Trophoblast cell (in vitro differentiated cells and primary cell): ENCODE measurements around the gene CACNA1C.

Experiments
- DNase-seq, 2 donors: peaks; one replicate each; pipeline ENCODE4 v3.0.0-alpha.2; 2016
- H2AFZ ChIP-seq: 2 replicates; pipeline ENCODE4 v1.6.1; 2013; ENCODE audit warnings: low read length, moderate library complexity, mild to moderate bottlenecking; ENCODE audit not compliant: insufficient read depth, poor library complexity
- H2AK5ac ChIP-seq: 2 replicates; pipeline ENCODE4 v1.6.1; 2013; ENCODE audit warnings: mild to moderate bottlenecking, low read length
- H2BK120ac ChIP-seq: 2 replicates; pipeline ENCODE4 v1.6.1; 2013; ENCODE audit warnings: low read length, mild to moderate bottlenecking, moderate library complexity; ENCODE audit not compliant: insufficient read depth, poor library complexity
- H2BK12ac ChIP-seq: 2 replicates; pipeline ENCODE4 v1.6.1; 2013; ENCODE audit warnings: mild to moderate bottlenecking, low read length, moderate library complexity
- H2BK5ac ChIP-seq: 2 replicates; pipeline ENCODE4 v1.6.1; 2013; ENCODE audit warnings: low read length, low read depth, moderate library complexity, mild to moderate bottlenecking; ENCODE audit not compliant: poor library complexity
- H3K14ac ChIP-seq: 2 replicates; pipeline ENCODE4 v1.6.1; 2013; ENCODE audit warnings: mild to moderate bottlenecking, low read length
- H3K18ac ChIP-seq: 2 replicates; pipeline ENCODE4 v1.6.1; 2013; ENCODE audit warnings: mild to moderate bottlenecking, low read length
- H3K23ac ChIP-seq: 2 replicates; pipeline ENCODE4 v1.6.1; 2013; ENCODE audit warnings: low read length
- H3K27ac ChIP-seq: 2 replicates; pipeline ENCODE4 v1.5.1; 2013; ENCODE audit warnings: low read depth, mild to moderate bottlenecking, inconsistent platforms, low read length, moderate library complexity
- H3K27me3 ChIP-seq: 2 replicates; pipeline ENCODE4 v1.6.1; 2013; ENCODE audit warnings: inconsistent platforms, mild to moderate bottlenecking, low read length, moderate library complexity; ENCODE audit not compliant: insufficient read depth
- H3K36me3 ChIP-seq, 2 experiments: 1 replicate in 1 of 2; 2 replicates in 1 of 2; pipeline ENCODE4 v1.6.1; 2013; ENCODE audit warnings: low read length in 2 of 2, mild to moderate bottlenecking in 2 of 2, moderate library complexity in 1 of 2; ENCODE audit not compliant: insufficient read depth in 2 of 2, control insufficient read depth in 1 of 2
- H3K4ac ChIP-seq: 2 replicates; pipeline ENCODE4 v1.6.1; 2013; ENCODE audit warnings: low read depth, mild to moderate bottlenecking, low read length, moderate library complexity
- H3K4me1 ChIP-seq, 2 experiments: 1 replicate in 1 of 2; 2 replicates in 1 of 2; pipeline ENCODE4 v1.6.1; 2013; ENCODE audit warnings: low read length in 2 of 2, mild to moderate bottlenecking in 2 of 2, moderate library complexity in 1 of 2; ENCODE audit not compliant: insufficient read depth in 2 of 2, control insufficient read depth in 1 of 2
- H3K4me2 ChIP-seq: 2 replicates; pipeline ENCODE4 v1.6.1; 2013; ENCODE audit warnings: inconsistent platforms, mild to moderate bottlenecking, low read length, moderate library complexity
- H3K4me3 ChIP-seq: 2 replicates; pipeline ENCODE4 v1.5.1; 2013; ENCODE audit warnings: mild to moderate bottlenecking, low read depth, low read length, inconsistent platforms
- H3K79me1 ChIP-seq: one replicate; pipeline ENCODE4 v1.6.1; 2013; ENCODE audit warnings: low read length
- H3K79me2 ChIP-seq: 2 replicates; pipeline ENCODE4 v1.6.1; 2013; ENCODE audit warnings: low read length, mild to moderate bottlenecking; ENCODE audit not compliant: control insufficient read depth, insufficient read depth, poor library complexity
- H3K9ac ChIP-seq: 2 replicates; pipeline ENCODE4 v1.6.1; 2013; ENCODE audit warnings: mild to moderate bottlenecking, low read length
- H3K9me3 ChIP-seq: 2 replicates; pipeline ENCODE4 v1.6.1; 2013; ENCODE audit warnings: low read depth, mild to moderate bottlenecking, control low read depth, inconsistent platforms, low read length; ENCODE audit not compliant: insufficient read depth
- H4K12ac ChIP-seq: 2 replicates; pipeline ENCODE4 v1.6.1; 2013; ENCODE audit warnings: low read depth, mild to moderate bottlenecking, low read length, moderate library complexity
- H4K8ac ChIP-seq: 2 replicates; pipeline ENCODE4 v1.6.1; 2013; ENCODE audit warnings: low read depth, mild to moderate bottlenecking, low read length, moderate library complexity
- H4K91ac ChIP-seq: one replicate; pipeline ENCODE4 v1.6.1; 2013; ENCODE audit warnings: low read depth, mild to moderate bottlenecking, low read length, moderate library complexity
- WGBS: extraction: QIAGEN DNeasy Blood & Tissue Kit; methylation state at CpG from one replicate; pipeline ENCODE4 v1.1.7; 2013; ENCODE audit warnings: missing lambda C conversion rate; ENCODE audit not compliant: insufficient read length, insufficient coverage; ENCODE audit errors: extremely low coverage; 5-methylcytosine and 5-hydroxymethylcytosine counted together

CACNA1C gene

GRCh38 chr12:2147335-2147734 is 94.5 kb downstream of the CACNA1C start:
- Histone ChIP-seq H3K9ac (no peak overlapping the region), H3K79me2 (no peaks in the 10 kb centered on the region), H3K18ac (no peak overlapping the region), H3K23ac (no peak overlapping the region), H2BK120ac (no peak overlapping the region), H3K4me1 (peaks cover 0 to 2% of the 10 kb centered on the region in 2 experiments), H3K4me2 (no peak overlapping the region), H4K91ac (no peak overlapping the region), H3K36me3 (peaks cover 0 to 2% of the 10 kb centered on the region in 2 experiments), H3K79me1 (no peaks in the 10 kb centered on the region), H3K9me3 (no peaks in the 10 kb centered on the region), H2AK5ac (no peak overlapping the region), H2BK5ac (no peak overlapping the region), H4K12ac (no peak overlapping the region), H3K27ac (no peak overlapping the region), H3K4ac (no peak overlapping the region), H2AFZ (no peak overlapping the region), H3K14ac (no peak overlapping the region), H3K4me3 (no peak overlapping the region), H2BK12ac (no peak overlapping the region), H3K27me3 (no peaks in the 10 kb centered on the region), H4K8ac (no peak overlapping the region)
- 100% methylated on average over 1 of the region's 1 CpG for WGBS
- DNase-seq: no peak

- H3K4me1 ChIP-seq: peaks cover 0 to 2% of the 10 kb centered on the region in 2 experiments
- no peak overlapping the region for H4K8ac ChIP-seq
- H3K4me2 ChIP-seq: no peak overlapping the region
- no peaks in the 10 kb centered on the region for H3K27me3 ChIP-seq
- H3K4me3 ChIP-seq: no peak overlapping the region
- no peak overlapping the region for H2BK5ac ChIP-seq
- no peak overlapping the region for H3K27ac ChIP-seq
- no peaks in the 10 kb centered on the region for H3K79me1 ChIP-seq
- no CpG with 5 or more reads among the region's 3 CpGs for WGBS
- H3K23ac ChIP-seq: no peak overlapping the region
- no peaks in the 10 kb centered on the region for H3K9me3 ChIP-seq
- no peak overlapping the region for H2BK12ac ChIP-seq
- H3K36me3 ChIP-seq: peaks cover 0 to 2% of the 10 kb centered on the region in 2 experiments
- no peak overlapping the region for H2AFZ ChIP-seq
- no peaks in the 10 kb centered on the region for H3K79me2 ChIP-seq
- no peak for DNase-seq
- H2BK120ac ChIP-seq: no peak overlapping the region
- no peak overlapping the region for H3K14ac ChIP-seq
- H4K91ac ChIP-seq: no peak overlapping the region
- H3K4ac ChIP-seq: no peak overlapping the region
- no peak overlapping the region for H3K9ac ChIP-seq
- no peak overlapping the region for H2AK5ac ChIP-seq
- no peak overlapping the region for H4K12ac ChIP-seq
- H3K18ac ChIP-seq: no peak overlapping the region
Observed at GRCh38 chr12:2149091-2149490, 96.3 kb downstream of the CACNA1C start.

- no peak overlapping the region for H3K4me2 ChIP-seq
- no peak overlapping the region for H3K23ac ChIP-seq
- H3K4me3 ChIP-seq: no peak overlapping the region
- H3K14ac ChIP-seq: no peak overlapping the region
- no peak overlapping the region for H4K91ac ChIP-seq
- H2BK5ac ChIP-seq: no peak overlapping the region
- H3K27me3 ChIP-seq: no peaks in the 10 kb centered on the region
- H2BK12ac ChIP-seq: no peak overlapping the region
- H4K8ac ChIP-seq: no peak overlapping the region
- no peak overlapping the region for H2AK5ac ChIP-seq
- H2AFZ ChIP-seq: no peak overlapping the region
- H2BK120ac ChIP-seq: no peak overlapping the region
- DNase-seq: no peak
- H3K36me3 ChIP-seq: peaks cover 0 to 4% of the 10 kb centered on the region in 2 experiments
- no peaks in the 10 kb centered on the region for H3K9me3 ChIP-seq
- no peaks in the 10 kb centered on the region for H3K79me2 ChIP-seq
- H4K12ac ChIP-seq: no peak overlapping the region
- no CpG with 5 or more reads among the region's 3 CpGs for WGBS
- H3K4me1 ChIP-seq: peaks cover 0 to 2% of the 10 kb centered on the region in 2 experiments
- H3K27ac ChIP-seq: no peak overlapping the region
- H3K79me1 ChIP-seq: no peaks in the 10 kb centered on the region
- no peak overlapping the region for H3K18ac ChIP-seq
- H3K9ac ChIP-seq: no peak overlapping the region
- no peak overlapping the region for H3K4ac ChIP-seq
Observed at GRCh38 chr12:2150833-2151232, 98.0 kb downstream of the CACNA1C start.

GRCh38 chr12:2151391-2151790 is 98.6 kb downstream of the CACNA1C start:
- Histone ChIP-seq H3K36me3 (peaks cover 0 to 4% of the 10 kb centered on the region in 2 experiments), H3K4ac (no peak overlapping the region), H3K79me2 (no peaks in the 10 kb centered on the region), H3K4me1 (peaks cover 0 to 2% of the 10 kb centered on the region in 2 experiments), H3K18ac (no peak overlapping the region), H3K9me3 (no peaks in the 10 kb centered on the region), H2BK120ac (no peak overlapping the region), H3K4me3 (no peak overlapping the region), H3K9ac (no peak overlapping the region), H3K27ac (no peak overlapping the region), H3K23ac (no peak overlapping the region), H2BK12ac (no peak overlapping the region), H2BK5ac (no peak overlapping the region), H4K8ac (no peak overlapping the region), H2AFZ (no peak overlapping the region), H3K27me3 (no peaks in the 10 kb centered on the region), H3K14ac (no peak overlapping the region), H3K79me1 (no peaks in the 10 kb centered on the region), H4K12ac (no peak overlapping the region), H4K91ac (no peak overlapping the region), H3K4me2 (no peak overlapping the region), H2AK5ac (no peak overlapping the region)
- DNase-seq: no peak
- WGBS: no CpG with 5 or more reads among the region's 5 CpGs
